Liver (tissue), 3 donors: ENCODE results near the gene UBE2F.

Experiments used
- FOXA1 ChIP-seq: IDR thresholded peaks from 2 replicates; pipeline ENCODE4 v1.6.1; 2016; ENCODE audit warnings: antibody characterized with exemption
- GABPA ChIP-seq, 2 donors: IDR thresholded peaks in 1 of 2; conservative IDR thresholded peaks in 1 of 2; 2 replicates each; pipeline ENCODE4 v1.6.1; 2016; ENCODE audit warnings: antibody characterized with exemption in 2 of 2, mild to moderate bottlenecking in 1 of 2, moderate library complexity in 1 of 2
- HNF4A ChIP-seq, 2 donors: conservative IDR thresholded peaks; 2 replicates each; pipeline ENCODE4 v1.6.1; 2016; ENCODE audit warnings: antibody characterized with exemption in 2 of 2, mild to moderate bottlenecking in 2 of 2
- JUND ChIP-seq, 2 donors: IDR thresholded peaks; 2 replicates each; pipeline ENCODE4 v1.6.1; 2016; ENCODE audit warnings: antibody characterized with exemption in 2 of 2
- REST ChIP-seq: IDR thresholded peaks from 2 replicates; pipeline ENCODE4 v1.6.1; 2016; ENCODE audit warnings: antibody characterized with exemption, mild to moderate bottlenecking
- RXRA ChIP-seq, 2 donors: IDR thresholded peaks; 2 replicates each; pipeline ENCODE4 v1.6.1; 2017 to 2018; ENCODE audit warnings: antibody characterized with exemption in 2 of 2, mild to moderate bottlenecking in 1 of 2
- TAF1 ChIP-seq: conservative IDR thresholded peaks from 2 replicates; pipeline ENCODE4 v1.6.1; 2016; ENCODE audit warnings: antibody characterized with exemption, mild to moderate bottlenecking
- TF ChIP-seq, protein P1 (sequence below): fragments of 150-350 bp; IDR thresholded peaks from 2 replicates; pipeline ENCODE4 v1.5.1; 2017; ENCODE audit warnings: improper control_type of control experiment, low read depth, low read length; ENCODE audit not compliant: missing input control
- TF ChIP-seq, protein P2 (sequence below): IDR thresholded peaks from 2 replicates; pipeline ENCODE4 v1.6.1; 2016; ENCODE audit warnings: antibody characterized with exemption
- TF ChIP-seq, protein P3 (sequence below): IDR thresholded peaks from 2 replicates; pipeline ENCODE4 v1.6.1; 2016; ENCODE audit warnings: antibody characterized with exemption
- donor health status: healthy.
- donor health status: healthy.

- TF ChIP-seq REST (no peak), FOXA1 (no peak), RXRA (IDR thresholded peaks at IDR 0.05) (no peak), JUND (IDR thresholded peaks at IDR 0.05) (no peak), TAF1 (no peak), HNF4A (conservative IDR thresholded peaks at IDR 0.05) (no peak), GABPA (IDR thresholded peaks at IDR 0.05 in 1 of 2, conservative IDR thresholded peaks at IDR 0.05 in 1 of 2) (no peak)
- TF ChIP-seq, protein P1, sequence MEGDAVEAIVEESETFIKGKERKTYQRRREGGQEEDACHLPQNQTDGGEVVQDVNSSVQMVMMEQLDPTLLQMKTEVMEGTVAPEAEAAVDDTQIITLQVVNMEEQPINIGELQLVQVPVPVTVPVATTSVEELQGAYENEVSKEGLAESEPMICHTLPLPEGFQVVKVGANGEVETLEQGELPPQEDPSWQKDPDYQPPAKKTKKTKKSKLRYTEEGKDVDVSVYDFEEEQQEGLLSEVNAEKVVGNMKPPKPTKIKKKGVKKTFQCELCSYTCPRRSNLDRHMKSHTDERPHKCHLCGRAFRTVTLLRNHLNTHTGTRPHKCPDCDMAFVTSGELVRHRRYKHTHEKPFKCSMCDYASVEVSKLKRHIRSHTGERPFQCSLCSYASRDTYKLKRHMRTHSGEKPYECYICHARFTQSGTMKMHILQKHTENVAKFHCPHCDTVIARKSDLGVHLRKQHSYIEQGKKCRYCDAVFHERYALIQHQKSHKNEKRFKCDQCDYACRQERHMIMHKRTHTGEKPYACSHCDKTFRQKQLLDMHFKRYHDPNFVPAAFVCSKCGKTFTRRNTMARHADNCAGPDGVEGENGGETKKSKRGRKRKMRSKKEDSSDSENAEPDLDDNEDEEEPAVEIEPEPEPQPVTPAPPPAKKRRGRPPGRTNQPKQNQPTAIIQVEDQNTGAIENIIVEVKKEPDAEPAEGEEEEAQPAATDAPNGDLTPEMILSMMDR: no peak
- TF ChIP-seq, protein P2, sequence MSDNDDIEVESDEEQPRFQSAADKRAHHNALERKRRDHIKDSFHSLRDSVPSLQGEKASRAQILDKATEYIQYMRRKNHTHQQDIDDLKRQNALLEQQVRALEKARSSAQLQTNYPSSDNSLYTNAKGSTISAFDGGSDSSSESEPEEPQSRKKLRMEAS: no peak
- TF ChIP-seq, protein P3, sequence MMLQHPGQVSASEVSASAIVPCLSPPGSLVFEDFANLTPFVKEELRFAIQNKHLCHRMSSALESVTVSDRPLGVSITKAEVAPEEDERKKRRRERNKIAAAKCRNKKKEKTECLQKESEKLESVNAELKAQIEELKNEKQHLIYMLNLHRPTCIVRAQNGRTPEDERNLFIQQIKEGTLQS: no peak
Observed at GRCh38 chr2:237917696-237918374, 49.0 kb upstream of the UBE2F start.
